Measurements from ENCODE around the gene OBSL1.

GRCh38 chr2:219609149-219609750 is 37.9 kb upstream of the OBSL1 start:
- TF ChIP-seq CTCF (IDR thresholded peaks at IDR 0.05) (no peak), ZFX (IDR thresholded peaks at IDR 0.05; ENCODE audit: borderline replicate concordance) (no peak)
